OCI-LY7 (cell line): ENCODE measurements around the gene CHCHD1.

Experiments
- EZH2phosphoT487 ChIP-seq: fragments of 200-600 bp; sonication (generic); IDR thresholded peaks from 2 replicates; pipeline ENCODE4 v1.6.1; 2018; ENCODE audit warnings: low read depth, borderline replicate concordance, mild to moderate bottlenecking, mixed run types, antibody characterized with exemption, low read length, moderate library complexity, mixed read lengths
- TF ChIP-seq, protein P1 (sequence below): fragments of 200-600 bp; sonication (generic); conservative IDR thresholded peaks from 2 replicates; pipeline ENCODE4 v1.5.1; 2014; ENCODE audit warnings: mild to moderate bottlenecking, antibody characterized with exemption, low read length, moderate library complexity, mixed read lengths

- TF ChIP-seq, protein P1, sequence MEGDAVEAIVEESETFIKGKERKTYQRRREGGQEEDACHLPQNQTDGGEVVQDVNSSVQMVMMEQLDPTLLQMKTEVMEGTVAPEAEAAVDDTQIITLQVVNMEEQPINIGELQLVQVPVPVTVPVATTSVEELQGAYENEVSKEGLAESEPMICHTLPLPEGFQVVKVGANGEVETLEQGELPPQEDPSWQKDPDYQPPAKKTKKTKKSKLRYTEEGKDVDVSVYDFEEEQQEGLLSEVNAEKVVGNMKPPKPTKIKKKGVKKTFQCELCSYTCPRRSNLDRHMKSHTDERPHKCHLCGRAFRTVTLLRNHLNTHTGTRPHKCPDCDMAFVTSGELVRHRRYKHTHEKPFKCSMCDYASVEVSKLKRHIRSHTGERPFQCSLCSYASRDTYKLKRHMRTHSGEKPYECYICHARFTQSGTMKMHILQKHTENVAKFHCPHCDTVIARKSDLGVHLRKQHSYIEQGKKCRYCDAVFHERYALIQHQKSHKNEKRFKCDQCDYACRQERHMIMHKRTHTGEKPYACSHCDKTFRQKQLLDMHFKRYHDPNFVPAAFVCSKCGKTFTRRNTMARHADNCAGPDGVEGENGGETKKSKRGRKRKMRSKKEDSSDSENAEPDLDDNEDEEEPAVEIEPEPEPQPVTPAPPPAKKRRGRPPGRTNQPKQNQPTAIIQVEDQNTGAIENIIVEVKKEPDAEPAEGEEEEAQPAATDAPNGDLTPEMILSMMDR, result no peak
- no peak for TF ChIP-seq EZH2phosphoT487
Observed at GRCh38 chr10:73732426-73732825, 49.4 kb upstream of the CHCHD1 start.
